ENCODE data around the gene NHSL1. TPM values are rescaled to one million over a fixed set of nuclear protein-coding genes. Genes with fewer than 3 reads are reported as not detected.

NHSL1 gene
- polyA plus RNA-seq, 3 donors = 0.06 to 2.8 (median 0.51) TPM

- Histone ChIP-seq H3K36me3 (replicated peaks in 1 of 2; ENCODE audit: control insufficient read depth in 1 of 2, insufficient read depth in 2 of 2, low read length in 2 of 2) (no peaks in the 10 kb centered on the region), H3K9ac (ENCODE audit: insufficient read depth, low read length, poor library complexity, severe bottlenecking) (no peak overlapping the region), H3K4me1 (ENCODE audit: control insufficient read depth in 1 of 2, insufficient read depth in 2 of 2, low read length in 2 of 2) (peaks cover 0 to 9% of the 10 kb centered on the region in 2 donors), H2AFZ (ENCODE audit: insufficient read depth, low read depth, low read length, poor library complexity, severe bottlenecking) (no peak overlapping the region), H3K79me2 (ENCODE audit: insufficient read depth, low read length) (no peaks in the 10 kb centered on the region), H3K27me3 (ENCODE audit: control insufficient read depth in 2 of 2, insufficient read depth in 2 of 2, low read length in 2 of 2) (no peaks in the 10 kb centered on the region), H3K27ac (ENCODE audit: low read depth in 1 of 2, low read length in 2 of 2) (no peak overlapping the region), H3K4me2 (replicated peaks; ENCODE audit: extremely low read depth, low read length, poor library complexity, severe bottlenecking) (no peak overlapping the region), H3K9me3 (replicated peaks in 1 of 2; ENCODE audit: control insufficient read depth in 1 of 2, insufficient read depth in 1 of 2, low read length in 2 of 2) (no peaks in the 10 kb centered on the region), H3K4me3 (replicated peaks in 1 of 3; ENCODE audit: low read depth in 2 of 3, low read length in 3 of 3) (no peak overlapping the region), H4K20me1 (ENCODE audit: insufficient read depth, low read length) (no peaks in the 10 kb centered on the region)
- peak overlapping the region in 1 of 2 donors; percentile 53 for H3K4me3 Mint-ChIP-seq
- no peak for TF ChIP-seq CTCF (IDR thresholded peaks at IDR 0.05)
- H3K27me3 Mint-ChIP-seq (ENCODE audit: low read depth in 3 of 3) = peaks cover 0 to 1% (median 0%) of the 10 kb centered on the region in 3 donors
- H3K4me1 Mint-ChIP-seq = peaks cover 7% of the 10 kb centered on the region
- peaks cover 0 to 3% (median 0%) of the 10 kb centered on the region in 7 donors for H3K9me3 Mint-ChIP-seq
- WGBS (ENCODE audit: insufficient coverage) = 17% methylated on average over 2 of the region's 4 CpGs
- intact Hi-C loops (cut with micrococcal nuclease) = no loop called here
- H3K36me3 Mint-ChIP-seq = peaks cover 0 to 3% of the 10 kb centered on the region in 2 donors
- DNase-seq = peak in 2 of 3 donors; percentile 29 to 40
- peak overlapping the region in 1 of 7 donors; percentile 77 for H3K27ac Mint-ChIP-seq
Measured at GRCh38 chr6:138440758-138441357, 58.4 kb downstream of the NHSL1 start.

- intact Hi-C loops (cut with micrococcal nuclease) = no loop called here
Measured at GRCh38 chr6:138440296-138440695, 59.0 kb downstream of the NHSL1 start.

More at GRCh38 chr6:138440296-138440695, 59.0 kb downstream of the NHSL1 start:
- Mint-ChIP-seq H3K9me3 (peaks cover 0 to 3% (median 0%) of the 10 kb centered on the region in 7 donors), H3K27ac (no peak overlapping the region), H3K36me3 (peaks cover 0 to 3% of the 10 kb centered on the region in 2 donors), H3K27me3 (ENCODE audit: low read depth in 3 of 3) (peaks cover 0 to 1% (median 0%) of the 10 kb centered on the region in 3 donors), H3K4me3 (no peak overlapping the region), H3K4me1 (peaks cover 10% of the 10 kb centered on the region)
- no peaks in the 10 kb centered on the region for H4K20me1 ChIP-seq (ENCODE audit: insufficient read depth, low read length)
- H3K79me2 ChIP-seq (ENCODE audit: insufficient read depth, low read length) = no peaks in the 10 kb centered on the region
- no peak overlapping the region for H2AFZ ChIP-seq (ENCODE audit: insufficient read depth, low read depth, low read length, poor library complexity, severe bottlenecking)
- H3K9ac ChIP-seq (ENCODE audit: insufficient read depth, low read length, poor library complexity, severe bottlenecking) = no peak overlapping the region
- no peak for TF ChIP-seq CTCF (IDR thresholded peaks at IDR 0.05)
- DNase-seq = no peak
- H3K36me3 ChIP-seq (replicated peaks in 1 of 2; ENCODE audit: control insufficient read depth in 1 of 2, insufficient read depth in 2 of 2, low read length in 2 of 2) = no peaks in the 10 kb centered on the region
- H3K4me3 ChIP-seq (replicated peaks in 1 of 3; ENCODE audit: low read depth in 2 of 3, low read length in 3 of 3) = no peak overlapping the region
- no peak overlapping the region for H3K4me2 ChIP-seq (replicated peaks; ENCODE audit: extremely low read depth, low read length, poor library complexity, severe bottlenecking)
- no peak overlapping the region for H3K27ac ChIP-seq (ENCODE audit: low read depth in 1 of 2, low read length in 2 of 2)
- peaks cover 0 to 13% of the 10 kb centered on the region in 2 donors for H3K4me1 ChIP-seq (ENCODE audit: control insufficient read depth in 1 of 2, insufficient read depth in 2 of 2, low read length in 2 of 2)
- H3K27me3 ChIP-seq (ENCODE audit: control insufficient read depth in 2 of 2, insufficient read depth in 2 of 2, low read length in 2 of 2) = no peaks in the 10 kb centered on the region
- H3K9me3 ChIP-seq (replicated peaks in 1 of 2; ENCODE audit: control insufficient read depth in 1 of 2, insufficient read depth in 1 of 2, low read length in 2 of 2) = no peaks in the 10 kb centered on the region
- WGBS (ENCODE audit: insufficient coverage) = 93% methylated on average over 2 of the region's 3 CpGs
